ENCODE results near the gene CSNK1G3. TPM values are rescaled to one million over a fixed set of nuclear protein-coding genes. Genes with fewer than 3 reads are reported as not detected.

CSNK1G3 gene
- total RNA-seq, 1 donor from 2014 or later = 28.5 TPM

DNA sequence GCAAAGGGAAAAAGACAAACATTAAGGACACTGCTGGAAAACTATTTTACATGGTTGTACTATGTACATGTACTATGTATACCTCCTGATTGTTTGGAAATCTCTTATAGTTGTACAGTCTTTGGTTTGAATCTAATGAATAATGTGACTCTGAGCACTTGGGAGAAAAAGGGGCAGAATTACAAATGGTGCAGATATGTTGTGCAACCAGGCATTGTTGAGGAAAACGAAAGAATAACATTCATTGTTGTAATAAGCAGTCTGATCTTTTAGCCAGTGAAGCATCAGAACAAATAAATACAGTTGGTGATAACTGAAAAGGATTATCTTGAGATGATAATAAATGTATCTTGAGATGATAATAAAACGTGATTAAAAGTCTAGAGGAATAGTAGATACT, 87.2 kb downstream of the CSNK1G3 start:
- no peaks in the 10 kb centered on the region for H3K27me3 ChIP-seq
- H3K4me3 ChIP-seq = no peak overlapping the region
- peaks cover 0 to 7% of the 10 kb centered on the region in 2 donors for H3K36me3 ChIP-seq
- no peak for DNase-seq (ENCODE audit: low spot score in 2 of 2)
- no peaks in the 10 kb centered on the region for H3K4me1 ChIP-seq
- TF ChIP-seq, protein P1, sequence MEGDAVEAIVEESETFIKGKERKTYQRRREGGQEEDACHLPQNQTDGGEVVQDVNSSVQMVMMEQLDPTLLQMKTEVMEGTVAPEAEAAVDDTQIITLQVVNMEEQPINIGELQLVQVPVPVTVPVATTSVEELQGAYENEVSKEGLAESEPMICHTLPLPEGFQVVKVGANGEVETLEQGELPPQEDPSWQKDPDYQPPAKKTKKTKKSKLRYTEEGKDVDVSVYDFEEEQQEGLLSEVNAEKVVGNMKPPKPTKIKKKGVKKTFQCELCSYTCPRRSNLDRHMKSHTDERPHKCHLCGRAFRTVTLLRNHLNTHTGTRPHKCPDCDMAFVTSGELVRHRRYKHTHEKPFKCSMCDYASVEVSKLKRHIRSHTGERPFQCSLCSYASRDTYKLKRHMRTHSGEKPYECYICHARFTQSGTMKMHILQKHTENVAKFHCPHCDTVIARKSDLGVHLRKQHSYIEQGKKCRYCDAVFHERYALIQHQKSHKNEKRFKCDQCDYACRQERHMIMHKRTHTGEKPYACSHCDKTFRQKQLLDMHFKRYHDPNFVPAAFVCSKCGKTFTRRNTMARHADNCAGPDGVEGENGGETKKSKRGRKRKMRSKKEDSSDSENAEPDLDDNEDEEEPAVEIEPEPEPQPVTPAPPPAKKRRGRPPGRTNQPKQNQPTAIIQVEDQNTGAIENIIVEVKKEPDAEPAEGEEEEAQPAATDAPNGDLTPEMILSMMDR (IDR thresholded peaks at IDR 0.05) = no peak
- no peaks in the 10 kb centered on the region for H3K9me3 ChIP-seq
- intact Hi-C loops (cut with DNase I) = no loop called here
- H3K27ac ChIP-seq = no peak overlapping the region

DNA sequence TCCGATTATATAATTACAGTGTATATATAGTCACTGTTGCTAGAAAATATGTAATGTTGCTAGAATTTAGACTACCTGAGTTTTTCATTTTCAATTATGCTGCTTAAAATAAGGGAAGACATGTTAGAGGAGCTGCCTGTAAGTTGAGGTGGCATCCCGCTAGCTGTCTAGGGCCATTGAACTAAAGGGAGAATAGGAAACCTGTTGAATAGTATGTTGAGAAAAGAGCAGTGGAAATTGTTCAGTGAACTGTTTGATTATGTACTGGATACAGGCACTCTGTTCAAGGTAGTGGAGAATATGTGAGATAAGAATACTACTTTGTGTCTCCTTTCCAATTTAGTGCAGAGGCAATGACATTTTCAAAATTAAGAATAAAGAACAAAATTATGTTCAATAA, 89.6 kb downstream of the CSNK1G3 start:
- TF ChIP-seq, protein P1 (IDR thresholded peaks at IDR 0.05) = no peak
- Histone ChIP-seq H3K27me3 (no peaks in the 10 kb centered on the region), H3K9me3 (no peaks in the 10 kb centered on the region), H3K4me3 (no peak overlapping the region), H3K36me3 (peaks cover 0 to 4% of the 10 kb centered on the region in 2 donors), H3K4me1 (no peaks in the 10 kb centered on the region), H3K27ac (no peak overlapping the region)
- intact Hi-C loops (cut with DNase I) = loop anchor here (10.0 kb wide), 1 partner anchor 697 kb away; no protein-coding TSS in a partner anchor
- no peak for DNase-seq (ENCODE audit: low spot score in 2 of 2)

DNA sequence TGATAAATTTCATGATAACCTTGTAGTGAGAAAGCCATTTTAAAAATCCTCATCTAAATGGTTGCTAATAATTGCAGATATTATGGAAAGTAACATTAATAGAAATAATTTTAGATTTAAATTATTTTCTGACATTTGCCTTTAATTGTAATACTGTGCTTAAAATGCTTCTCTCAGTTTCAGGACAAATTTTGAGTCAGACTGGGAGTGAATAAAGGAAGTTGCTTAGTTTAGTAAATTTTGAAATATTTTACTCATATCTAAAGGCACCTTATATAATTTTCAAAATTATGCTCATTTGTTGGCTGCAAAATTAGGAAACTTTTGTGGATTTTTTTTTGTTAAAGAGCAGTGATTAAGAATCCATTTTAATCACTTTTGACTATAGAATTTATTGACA, 93.8 kb downstream of the CSNK1G3 start:
- no peak for DNase-seq (ENCODE audit: low spot score in 2 of 2)
- intact Hi-C loops (cut with DNase I) = loop anchor here (5.0 to 10.0 kb wide), 2 partner anchors 94 to 701 kb away; partner anchors contain the start of gene CSNK1G3
- Histone ChIP-seq H3K36me3 (peaks cover 0 to 4% of the 10 kb centered on the region in 2 donors), H3K27ac (no peak overlapping the region), H3K27me3 (no peaks in the 10 kb centered on the region), H3K9me3 (no peaks in the 10 kb centered on the region), H3K4me3 (no peak overlapping the region), H3K4me1 (no peaks in the 10 kb centered on the region)
- TF ChIP-seq, protein P1 (IDR thresholded peaks at IDR 0.05) = no peak

DNA sequence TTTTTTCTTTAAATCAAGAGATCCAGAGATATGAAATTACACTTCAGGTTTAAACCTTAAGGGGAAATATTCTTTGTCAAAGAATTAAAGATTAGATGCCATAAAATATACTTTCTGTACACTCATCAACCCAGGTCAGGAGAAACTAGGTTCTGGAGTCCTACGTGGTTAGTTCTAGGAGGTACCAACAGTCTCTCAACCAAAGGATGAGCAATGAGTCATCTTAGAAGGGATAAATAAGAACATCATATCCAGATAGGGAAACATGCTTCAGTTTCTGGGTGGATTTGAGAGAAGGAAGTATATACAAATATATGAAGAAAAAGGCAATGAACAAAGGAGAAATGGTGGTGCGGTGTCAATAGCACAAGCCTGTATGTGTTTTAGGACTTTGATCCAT, 98.2 kb downstream of the CSNK1G3 start:
- TF ChIP-seq, protein P1 (IDR thresholded peaks at IDR 0.05) = no peak
- no peak for DNase-seq (ENCODE audit: low spot score in 2 of 2)
- H3K27me3 ChIP-seq = no peaks in the 10 kb centered on the region
- peak overlapping the region in 1 of 2 donors; percentile 29 for H3K27ac ChIP-seq
- no peaks in the 10 kb centered on the region for H3K9me3 ChIP-seq
- no peak overlapping the region for H3K4me3 ChIP-seq
- no peaks in the 10 kb centered on the region for H3K4me1 ChIP-seq
- intact Hi-C loops (cut with DNase I) = loop anchor here (5.0 kb wide), 2 partner anchors 528 to 1093 kb away; no protein-coding TSS in a partner anchor
- H3K36me3 ChIP-seq = peaks cover 0 to 12% of the 10 kb centered on the region in 2 donors

DNA sequence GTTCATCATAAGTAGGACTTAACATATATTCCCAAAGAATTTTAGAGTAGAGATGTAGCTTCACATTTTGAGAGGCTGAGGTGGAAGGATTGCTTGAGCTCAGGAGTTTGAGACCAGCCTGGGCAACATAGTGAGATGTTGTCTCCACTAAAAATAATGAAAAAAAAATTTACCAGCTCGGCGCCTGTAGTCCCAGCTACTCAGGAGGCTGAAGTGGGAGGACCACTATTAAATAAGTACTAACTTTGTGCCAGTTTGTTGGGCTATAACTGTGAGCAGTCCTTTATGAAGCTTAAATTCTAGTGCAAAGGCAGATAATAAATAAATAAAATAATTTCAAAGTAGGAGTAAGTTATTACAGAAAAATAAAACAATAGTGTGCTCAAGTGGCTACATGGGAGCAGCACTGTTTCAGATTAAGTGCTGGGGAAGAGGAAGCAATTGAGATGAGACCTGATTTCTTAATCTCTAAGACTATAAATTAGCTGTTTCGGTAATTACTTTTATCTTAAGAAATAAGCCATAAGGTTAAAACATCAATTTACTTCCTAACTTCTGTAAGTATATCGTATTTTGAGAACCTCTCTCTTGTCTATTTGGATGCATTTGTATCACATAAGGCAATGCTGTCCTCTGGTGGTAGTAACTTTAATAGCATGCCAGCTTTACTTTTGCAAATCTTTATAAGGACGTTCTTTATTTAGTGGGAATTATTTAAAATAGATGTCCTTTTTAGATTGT, 98.9 kb downstream of the CSNK1G3 start:
- no peak overlapping the region for H3K4me3 ChIP-seq
- H3K27me3 ChIP-seq = no peaks in the 10 kb centered on the region
- peaks cover 0 to 19% of the 10 kb centered on the region in 2 donors for H3K36me3 ChIP-seq
- intact Hi-C loops (cut with DNase I) = loop anchor here (1.0 to 5.0 kb wide), 3 partner anchors 188 to 1094 kb away; partner anchors contain the start of gene CEP120
- H3K9me3 ChIP-seq = no peaks in the 10 kb centered on the region
- H3K4me1 ChIP-seq = no peaks in the 10 kb centered on the region
- H3K27ac ChIP-seq = peak overlapping the region in 1 of 2 donors; percentile 29
- no peak for DNase-seq (ENCODE audit: low spot score in 2 of 2)
- TF ChIP-seq, protein P1 (IDR thresholded peaks at IDR 0.05) = peak; percentile 83 to 96 (median 95)

All from ascending aorta (tissue), 2 donors.